Progenitor cell of endocrine pancreas (in vitro differentiated cells): Measurements from ENCODE around the gene LASP1NB.

Experiments
- DNase-seq: peaks from one replicate; pipeline ENCODE4 v3.0.0; 2021; ENCODE audit warnings: low spot score; ENCODE audit not compliant: unreplicated experiment
- H3K27ac Mint-ChIP-seq: 2 replicates; pipeline ENCODE4 v1.8.0; 2021; ENCODE audit warnings: mild to moderate bottlenecking, moderate library complexity, mixed read lengths
- H3K27me3 Mint-ChIP-seq: 2 replicates; pipeline ENCODE4 v1.8.0; 2021; ENCODE audit warnings: mixed read lengths
- H3K36me3 Mint-ChIP-seq: 2 replicates; pipeline ENCODE4 v1.8.0; 2022; ENCODE audit warnings: mixed read lengths; ENCODE audit not compliant: insufficient read depth
- H3K4me1 Mint-ChIP-seq: 2 replicates; pipeline ENCODE4 v1.8.0; 2021; ENCODE audit warnings: low read depth, mixed read lengths
- H3K4me3 Mint-ChIP-seq: 2 replicates; pipeline ENCODE4 v1.8.0; 2021; ENCODE audit warnings: low read depth, mild to moderate bottlenecking, moderate library complexity, mixed read lengths
- H3K9me3 Mint-ChIP-seq: 2 replicates; pipeline ENCODE4 v1.8.0; 2021; ENCODE audit warnings: low read depth, mixed read lengths
- CTCF ChIP-seq: fragments of 200-600 bp; sonication (generic); IDR thresholded peaks from one replicate; pipeline ENCODE4 v1.5.0; 2021; ENCODE audit warnings: antibody characterized with exemption, mild to moderate bottlenecking; ENCODE audit not compliant: unreplicated experiment

The LASP1NB gene

GRCh38 chr17:38889745-38890409, 35.5 kb upstream of the LASP1NB start:
- peaks cover 2% of the 10 kb centered on the region for H3K36me3 Mint-ChIP-seq
- no peak for TF ChIP-seq CTCF
- no peak overlapping the region for H3K27ac Mint-ChIP-seq
- no peaks in the 10 kb centered on the region for H3K27me3 Mint-ChIP-seq
- no peaks in the 10 kb centered on the region for H3K9me3 Mint-ChIP-seq
- H3K4me1 Mint-ChIP-seq, result peaks cover 13% of the 10 kb centered on the region
- H3K4me3 Mint-ChIP-seq, result no peak overlapping the region
- DNase-seq, result no peak

GRCh38 chr17:38890410-38890746, 35.0 kb upstream of the LASP1NB start:
- no peaks in the 10 kb centered on the region for H3K9me3 Mint-ChIP-seq
- peaks cover 2% of the 10 kb centered on the region for H3K36me3 Mint-ChIP-seq
- no peaks in the 10 kb centered on the region for H3K27me3 Mint-ChIP-seq
- no peak for DNase-seq
- no peak for TF ChIP-seq CTCF
- H3K27ac Mint-ChIP-seq, result no peak overlapping the region
- peaks cover 8% of the 10 kb centered on the region for H3K4me1 Mint-ChIP-seq
- H3K4me3 Mint-ChIP-seq, result no peak overlapping the region

- Mint-ChIP-seq H3K4me1 (no peaks in the 10 kb centered on the region), H3K9me3 (no peaks in the 10 kb centered on the region)
These were observed 34.0 kb upstream of the LASP1NB start for GRCh38 chr17:38891441-38891840.

GRCh38 chr17:38892083-38892482, 33.3 kb upstream of the LASP1NB start:
- Mint-ChIP-seq H3K4me3 (no peak overlapping the region), H3K27ac (no peak overlapping the region), H3K36me3 (peaks cover 4% of the 10 kb centered on the region), H3K27me3 (no peaks in the 10 kb centered on the region), H3K4me1 (no peaks in the 10 kb centered on the region), H3K9me3 (no peaks in the 10 kb centered on the region)
- TF ChIP-seq CTCF, result no peak
- no peak for DNase-seq

More at GRCh38 chr17:38891441-38891840, 34.0 kb upstream of the LASP1NB start:
- Mint-ChIP-seq H3K4me3 (no peak overlapping the region), H3K27ac (no peak overlapping the region), H3K27me3 (no peaks in the 10 kb centered on the region), H3K36me3 (peaks cover 4% of the 10 kb centered on the region)
- no peak for TF ChIP-seq CTCF
- DNase-seq, result no peak

GRCh38 chr17:38892620-38893019, 32.8 kb upstream of the LASP1NB start:
- Mint-ChIP-seq H3K4me1 (no peaks in the 10 kb centered on the region), H3K9me3 (no peaks in the 10 kb centered on the region), H3K27me3 (no peaks in the 10 kb centered on the region), H3K27ac (no peak overlapping the region), H3K36me3 (peaks cover 4% of the 10 kb centered on the region), H3K4me3 (no peak overlapping the region)
- no peak for DNase-seq
- no peak for TF ChIP-seq CTCF
